Lung (tissue), 12 donors: ENCODE measurements around the gene RAP1A. TPM values are rescaled to one million over a fixed set of nuclear protein-coding genes. Genes with fewer than 3 reads are reported as not detected.
A peak's percentile ranks its signal among the peaks of the same experiment; 100 is the strongest.

ENCODE experiments used
- ATAC-seq: fragments of 200-7000 bp; cut with Tn5 transposase; one replicate; pipeline ENCODE4 v1.9.1; 2020; ENCODE audit warnings: moderate number of reproducible peaks; ENCODE audit not compliant: insufficient read depth, low FRiP score
- DNase-seq, 3 donors: peaks; one replicate each; pipeline ENCODE4 v3.0.0-alpha.2; 2013 to 2017
- H3K27ac ChIP-seq, 2 donors: one replicate each; pipeline ENCODE4 v1.5.1; 2013; ENCODE audit warnings: mild to moderate bottlenecking in 2 of 2, moderate library complexity in 2 of 2, control low read depth in 1 of 2, inconsistent platforms in 1 of 2, low read depth in 1 of 2, low read length in 1 of 2
- H3K27me3 ChIP-seq, 3 donors: one replicate each; pipeline ENCODE4 v1.5.1; 2013; ENCODE audit warnings: low read length in 2 of 3; ENCODE audit not compliant: control insufficient read depth in 3 of 3, insufficient read depth in 3 of 3
- H3K36me3 ChIP-seq, 4 donors: one replicate each; pipeline ENCODE4 v1.5.1; 2013; ENCODE audit warnings: low read length in 4 of 4, mild to moderate bottlenecking in 1 of 4, moderate library complexity in 1 of 4; ENCODE audit not compliant: control insufficient read depth in 4 of 4, insufficient read depth in 4 of 4
- H3K4me1 ChIP-seq, 5 donors: one replicate each; pipeline ENCODE4 v1.5.1; 2013; ENCODE audit warnings: low read length in 5 of 5, mild to moderate bottlenecking in 2 of 5, moderate library complexity in 1 of 5; ENCODE audit not compliant: control insufficient read depth in 5 of 5, insufficient read depth in 5 of 5
- H3K4me3 ChIP-seq: one replicate; pipeline ENCODE4 v1.5.1; 2013; ENCODE audit warnings: mild to moderate bottlenecking, control low read depth, moderate library complexity
- H3K9ac ChIP-seq, 2 donors: one replicate each; pipeline ENCODE4 v1.5.1; 2013; ENCODE audit warnings: low read length in 2 of 2, control low read depth in 1 of 2; ENCODE audit not compliant: insufficient read depth in 1 of 2
- H3K9me3 ChIP-seq, 4 donors: one replicate each; pipeline ENCODE4 v1.5.1; 2013; ENCODE audit warnings: low read length in 3 of 4, mild to moderate bottlenecking in 1 of 4, moderate library complexity in 1 of 4; ENCODE audit not compliant: control insufficient read depth in 4 of 4, insufficient read depth in 3 of 4
- CTCF ChIP-seq: IDR thresholded peaks from 2 replicates; pipeline ENCODE4 v1.5.1; 2012; ENCODE audit warnings: mild to moderate bottlenecking; ENCODE audit errors: control extremely low read depth, extremely low read depth
- WGBS, 2 donors: extraction: QIAGEN DNeasy Blood & Tissue Kit; methylation state at CpG; one replicate each; pipeline ENCODE4 v1.1.7; 2013; 5-methylcytosine and 5-hydroxymethylcytosine counted together
- polyA plus RNA-seq, 2 donors: library from polyadenylated mRNA; stranded (reverse); fragments of 200-250 nt; gene quantifications; one replicate each; pipeline ENCODE4 v1.2.1, GENCODE V29; 2013
- total RNA-seq, 2 donors: library from RNA; depleted of rRNA in 1 of 2; stranded (reverse); fragments of >200 nt in 1 of 2; gene quantifications; one replicate each; pipeline ENCODE4 v1.2.1, GENCODE V29; 2014 to 2021
- donor health status: control.
- donor health status: control.
- donor health status: Bipolar disorder and iron deficiency.
- donor health status: healthy.
- donor health status: DM: yes; HTN: yes; CAD: no.

Gene RAP1A
- total and polyA plus RNA-seq, 4 donors: 64.5 to 97.3 (median 77.6) TPM

DNA sequence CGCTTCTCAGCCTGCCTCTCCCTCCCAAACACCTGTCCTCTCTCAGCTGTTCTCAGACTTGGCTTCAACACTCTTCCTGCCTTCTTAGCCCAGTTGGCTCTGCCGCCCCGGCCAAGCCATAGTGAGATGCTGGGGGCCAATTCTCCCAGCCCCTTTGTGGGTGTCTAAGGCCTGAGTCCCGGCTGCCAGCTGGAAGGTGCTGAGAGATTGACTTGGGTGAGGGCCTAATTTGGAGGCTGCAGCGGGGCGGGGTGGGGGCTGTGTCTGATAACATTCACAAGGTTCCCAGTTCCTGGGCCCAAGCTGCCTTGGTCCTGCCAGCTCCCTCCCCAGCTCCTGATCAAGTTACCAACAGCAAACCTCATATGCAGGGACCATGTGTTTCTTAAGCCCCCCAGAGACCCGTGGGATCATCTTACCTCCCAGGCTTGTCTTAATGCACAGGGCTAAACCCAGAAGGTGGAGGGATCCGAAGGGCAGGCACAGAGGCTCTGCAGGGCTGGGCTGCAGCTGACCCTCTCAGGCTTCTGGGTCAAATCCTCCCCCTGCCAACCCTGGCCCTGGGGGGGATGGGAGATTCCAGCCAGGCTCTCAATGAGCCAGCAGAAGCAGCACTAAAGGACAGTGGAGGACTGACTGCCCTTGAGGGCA lies 109.8 kb downstream of the RAP1A start:
- Histone ChIP-seq H3K27me3 (no peaks in the 10 kb centered on the region), H3K27ac (peak overlapping the region in 1 of 2 donors; percentile 42), H3K4me3 (no peak overlapping the region), H3K36me3 (peaks cover 0 to 8% (median 0%) of the 10 kb centered on the region in 4 donors), H3K9ac (no peak overlapping the region), H3K9me3 (no peaks in the 10 kb centered on the region), H3K4me1 (peaks cover 6 to 31% (median 15%) of the 10 kb centered on the region in 5 donors)
- no peak for ATAC-seq
- DNase-seq: no peak
- no peak for TF ChIP-seq CTCF
- WGBS, 2 donors: 73 to 77% methylated on average over 8 of the region's 8 CpGs

DNA sequence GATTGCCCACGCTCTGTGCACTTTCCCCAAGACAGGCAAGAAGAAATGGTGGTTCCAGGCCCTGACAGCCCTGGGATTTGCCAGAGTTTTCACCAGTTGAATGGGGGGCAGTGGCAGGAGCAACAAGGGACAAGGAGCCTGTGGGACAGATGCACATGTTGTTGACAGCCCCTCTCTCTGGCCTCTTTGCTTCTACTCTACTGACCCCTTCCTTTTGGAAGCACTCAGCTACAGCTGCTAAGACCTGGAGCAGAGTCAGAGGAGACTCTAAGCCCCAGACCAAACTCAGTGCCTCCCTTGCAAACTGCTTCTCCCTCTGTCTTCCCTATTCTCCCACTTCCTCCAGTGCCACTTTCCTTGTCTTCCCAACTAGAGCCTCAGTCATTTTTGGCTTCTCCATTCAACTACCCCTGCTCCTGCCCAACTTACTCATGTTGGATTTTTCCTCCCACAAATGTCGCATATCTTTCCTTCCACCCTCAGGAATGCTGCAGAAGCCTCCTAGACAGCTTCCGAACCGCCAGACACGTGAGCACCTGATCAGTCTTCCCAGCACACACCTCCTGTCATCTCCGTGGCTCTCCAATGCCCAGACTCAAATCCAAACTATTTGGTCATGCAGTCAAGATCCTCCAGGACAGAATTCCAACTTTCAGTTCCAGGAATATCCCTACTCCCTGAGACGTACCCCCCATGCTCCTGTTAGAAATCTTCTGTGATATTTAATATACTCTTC lies 110.5 kb downstream of the RAP1A start:
- TF ChIP-seq CTCF: no peak
- ATAC-seq: no peak
- 83 to 91% methylated on average over 7 of the region's 7 CpGs for WGBS, 2 donors
- Histone ChIP-seq H3K9ac (no peak overlapping the region), H3K27ac (peak overlapping the region in 1 of 2 donors; percentile 42), H3K4me1 (peaks cover 6 to 37% (median 16%) of the 10 kb centered on the region in 5 donors), H3K9me3 (no peaks in the 10 kb centered on the region), H3K36me3 (peaks cover 0 to 8% (median 0%) of the 10 kb centered on the region in 4 donors), H3K4me3 (no peak overlapping the region), H3K27me3 (no peaks in the 10 kb centered on the region)
- DNase-seq: no peak

GRCh38 chr1:111730706-111731105 lies 111.1 kb downstream of the RAP1A start:
- peaks cover 0 to 8% (median 0%) of the 10 kb centered on the region in 4 donors for H3K36me3 ChIP-seq
- no peak overlapping the region for H3K4me3 ChIP-seq
- WGBS, 2 donors: 89 to 92% methylated on average over 4 of the region's 4 CpGs
- H3K4me1 ChIP-seq: peaks cover 7 to 42% (median 18%) of the 10 kb centered on the region in 5 donors
- ATAC-seq (no peak), DNase-seq (no peak)
- H3K27ac ChIP-seq: no peak overlapping the region
- no peak overlapping the region for H3K9ac ChIP-seq
- TF ChIP-seq CTCF: no peak
- H3K9me3 ChIP-seq: no peaks in the 10 kb centered on the region
- no peaks in the 10 kb centered on the region for H3K27me3 ChIP-seq
